ENCODE data around the gene CHMP2A.

Gene CHMP2A

GRCh38 chr19:58555369-58555885 lies 522 bp upstream of the CHMP2A start:
- Histone ChIP-seq H3K9me3 (ENCODE audit: control insufficient read depth, insufficient read depth, low read depth, low read length) (no peaks in the 10 kb centered on the region), H3K36me3 (ENCODE audit: control insufficient read depth in 2 of 2, insufficient read depth in 1 of 2, low read length in 2 of 2) (peaks cover 33 to 58% of the 10 kb centered on the region in 2 experiments), H3K4me3 (ENCODE audit: low read depth, low read length) (peak overlapping the region; percentile 64), H3K27ac (ENCODE audit: extremely low read depth, low read depth, low read length) (peak overlapping the region; percentile 99), H3K4me1 (ENCODE audit: control insufficient read depth, insufficient read depth, low read length) (peaks cover 17% of the 10 kb centered on the region)
- ChIA-PET POLR2A (interaction anchor here (0.9 to 4.6 kb wide), 13 partner anchors 9 to 327 kb away, joined by 3 to 128 read pairs (median 5); partner anchors contain the start of genes TRIM28, ZBTB45, ZNF497 and ZNF544), CTCF (interaction anchor here (1.3 to 2.7 kb wide), 4 partner anchors 12 to 35 kb away, joined by 4 to 20 read pairs (median 8); partner anchors contain the start of genes TRIM28 and ZBTB45)
- TF ChIP-seq ZFP69B (tag by site-specific recombination; IDR thresholded peaks at IDR 0.05) (peak; percentile 94; the same call in 1 of the 2 replicates), ZNF76 (tag by site-specific recombination; IDR thresholded peaks at IDR 0.05; ENCODE audit: borderline replicate concordance, low read depth) (no peak), ZSCAN18 (tag by site-specific recombination; IDR thresholded peaks at IDR 0.05) (no peak), ZNF701 (tag by site-specific recombination; IDR thresholded peaks at IDR 0.05) (no peak), ZNF660 (tag by site-specific recombination; IDR thresholded peaks at IDR 0.05) (no peak), PBX3 (CRISPR knock-in tag; IDR thresholded peaks at IDR 0.05) (no peak), SCRT1 (tag by site-specific recombination; IDR thresholded peaks at IDR 0.05; ENCODE audit: borderline replicate concordance) (peak; percentile 92), ZNF449 (tag by site-specific recombination; IDR thresholded peaks at IDR 0.05) (no peak), EGR2 (tag by site-specific recombination; IDR thresholded peaks at IDR 0.05; ENCODE audit: low read depth) (no peak), ZBTB7A (tag by site-specific recombination; IDR thresholded peaks at IDR 0.05; ENCODE audit: low read depth) (no peak), ZBTB49 (tag by site-specific recombination; IDR thresholded peaks at IDR 0.05; ENCODE audit: low read depth) (no peak), FEZF1 (tag by site-specific recombination; IDR thresholded peaks at IDR 0.05) (no peak), ZNF24 (tag by site-specific recombination; IDR thresholded peaks at IDR 0.05) (no peak), CTCF (tag by site-specific recombination; IDR thresholded peaks at IDR 0.05) (no peak), ZNF324 (tag by site-specific recombination; IDR thresholded peaks at IDR 0.05) (no peak), ZNF335 (tag by site-specific recombination; conservative IDR thresholded peaks at IDR 0.05) (peak; percentile 9; the same call in 1 of the 2 replicates), ZNF585B (tag by site-specific recombination; IDR thresholded peaks at IDR 0.05) (no peak), ZNF785 (tag by site-specific recombination; IDR thresholded peaks at IDR 0.05) (no peak), ZNF623 (tag by site-specific recombination; IDR thresholded peaks at IDR 0.05) (no peak), ZBTB48 (tag by site-specific recombination; IDR thresholded peaks at IDR 0.05) (no peak), TCF7L2 (IDR thresholded peaks at IDR 0.05; ENCODE audit: borderline replicate concordance, low read depth, low read length) (no peak), ZNF692 (tag by site-specific recombination; IDR thresholded peaks at IDR 0.05) (peak; percentile 97; the same call in 1 of the 2 replicates), ZNF48 (tag by site-specific recombination; IDR thresholded peaks at IDR 0.05) (no peak), ZNF670 (tag by site-specific recombination; IDR thresholded peaks at IDR 0.05; ENCODE audit: low read depth) (no peak), GLIS2 (tag by site-specific recombination; IDR thresholded peaks at IDR 0.05) (no peak), SP7 (tag by site-specific recombination; IDR thresholded peaks at IDR 0.05) (no peak), SCRT2 (tag by site-specific recombination; IDR thresholded peaks at IDR 0.05) (peak; percentile 94), ZNF423 (tag by site-specific recombination; IDR thresholded peaks at IDR 0.05) (no peak), ZNF571 (tag by site-specific recombination; IDR thresholded peaks at IDR 0.05) (no peak), ZNF221 (tag by site-specific recombination; IDR thresholded peaks at IDR 0.05; ENCODE audit: borderline replicate concordance) (no peak)
